HG03378 (cell line): ENCODE results near the gene WNT3A.

ENCODE experiments used
- ATAC-seq: cut with Tn5 transposase; IDR thresholded peaks from one replicate; pipeline ENCODE4 v1.9.1; 2021; ENCODE audit warnings: mild to moderate bottlenecking, moderate library complexity; ENCODE audit not compliant: unreplicated experiment

WNT3A gene

DNA sequence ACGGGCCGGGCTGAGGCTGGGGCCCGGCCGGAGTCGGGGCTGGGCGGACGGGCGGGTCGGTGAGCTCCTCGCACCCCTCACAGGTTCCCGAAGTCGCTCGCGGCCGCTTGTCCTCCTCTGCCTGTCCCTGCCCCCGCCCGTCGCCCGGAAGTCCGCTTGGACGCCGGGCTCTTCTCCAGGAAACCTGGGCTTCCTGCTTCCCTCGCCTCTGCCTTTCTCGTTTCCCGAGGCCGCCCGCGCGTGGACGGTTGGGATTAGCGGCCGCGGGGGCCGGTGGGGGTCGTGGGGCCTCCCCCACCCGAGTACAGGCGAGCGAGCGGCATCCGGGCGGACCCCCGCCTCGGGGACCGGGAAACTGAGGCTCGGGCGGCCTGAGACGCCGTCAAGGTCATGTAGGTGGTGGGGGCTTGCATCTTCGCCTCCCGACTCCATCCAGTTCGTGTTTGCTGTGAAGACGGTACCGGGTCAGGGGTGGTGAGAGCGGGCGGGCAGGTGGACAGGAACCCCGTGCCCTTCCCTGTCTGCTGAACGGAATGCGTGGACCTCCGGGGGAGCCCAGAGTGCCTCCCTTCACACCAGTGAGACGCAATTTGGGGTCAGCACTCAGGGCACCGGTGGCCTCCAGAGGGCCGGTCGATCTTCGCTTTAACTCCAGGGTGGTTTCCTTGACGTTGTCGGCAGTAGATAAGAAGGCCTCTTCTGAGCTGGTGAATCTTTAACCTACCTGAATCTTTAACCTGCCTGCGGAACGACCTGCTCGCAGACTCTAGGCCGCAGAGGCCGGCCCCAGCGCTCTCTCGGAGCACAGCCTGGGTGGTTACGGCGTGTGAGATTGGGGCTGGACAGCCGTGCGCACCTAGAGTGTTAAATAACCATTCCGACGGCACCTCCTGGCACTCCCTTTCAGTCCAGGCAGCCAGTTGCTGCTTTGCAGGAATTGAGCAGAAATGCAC is 76.4 kb downstream of the WNT3A start:
- ATAC-seq: no peak

GRCh38 chr1:228083871-228084278 is 77.1 kb downstream of the WNT3A start:
- no peak for ATAC-seq

- ATAC-seq: no peak
Measured at GRCh38 chr1:228084325-228084724, 77.5 kb downstream of the WNT3A start.

- ATAC-seq: no peak
Measured at GRCh38 chr1:228084797-228085196, 78.0 kb downstream of the WNT3A start.

DNA sequence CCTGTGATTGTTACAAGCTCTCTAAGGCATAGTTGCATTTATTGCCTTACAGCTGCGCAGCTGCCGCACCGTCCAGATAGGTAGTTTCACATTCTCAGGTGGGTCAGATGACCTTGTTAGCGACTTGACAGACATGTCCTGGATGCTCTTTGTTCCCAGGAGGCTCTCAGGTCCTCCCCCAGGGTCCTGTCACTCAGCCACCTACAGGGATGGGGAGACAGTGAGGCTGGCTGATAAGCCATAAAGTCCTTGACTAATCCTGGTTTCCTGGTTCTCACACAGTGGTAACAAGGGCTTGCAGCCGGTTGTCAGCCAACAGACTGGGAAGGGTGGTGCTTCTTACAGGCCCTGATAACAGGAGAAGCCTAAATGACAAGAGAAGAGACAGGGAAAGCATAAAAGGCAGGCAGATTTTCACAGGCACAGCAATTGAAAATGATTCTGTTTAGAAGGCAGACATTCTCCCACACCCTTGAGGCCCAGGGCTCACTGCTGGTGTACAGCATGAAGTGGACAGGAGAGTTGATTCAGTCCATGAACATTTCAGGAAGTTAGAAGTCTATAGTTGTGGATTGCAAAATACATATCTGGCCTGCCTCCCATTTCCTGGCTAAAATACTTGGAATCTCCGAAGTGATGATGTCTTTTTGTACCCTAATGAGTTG is 78.6 kb downstream of the WNT3A start:
- no peak for ATAC-seq

- ATAC-seq: no peak
Measured at GRCh38 chr1:228087771-228088251, 81.0 kb downstream of the WNT3A start.

DNA sequence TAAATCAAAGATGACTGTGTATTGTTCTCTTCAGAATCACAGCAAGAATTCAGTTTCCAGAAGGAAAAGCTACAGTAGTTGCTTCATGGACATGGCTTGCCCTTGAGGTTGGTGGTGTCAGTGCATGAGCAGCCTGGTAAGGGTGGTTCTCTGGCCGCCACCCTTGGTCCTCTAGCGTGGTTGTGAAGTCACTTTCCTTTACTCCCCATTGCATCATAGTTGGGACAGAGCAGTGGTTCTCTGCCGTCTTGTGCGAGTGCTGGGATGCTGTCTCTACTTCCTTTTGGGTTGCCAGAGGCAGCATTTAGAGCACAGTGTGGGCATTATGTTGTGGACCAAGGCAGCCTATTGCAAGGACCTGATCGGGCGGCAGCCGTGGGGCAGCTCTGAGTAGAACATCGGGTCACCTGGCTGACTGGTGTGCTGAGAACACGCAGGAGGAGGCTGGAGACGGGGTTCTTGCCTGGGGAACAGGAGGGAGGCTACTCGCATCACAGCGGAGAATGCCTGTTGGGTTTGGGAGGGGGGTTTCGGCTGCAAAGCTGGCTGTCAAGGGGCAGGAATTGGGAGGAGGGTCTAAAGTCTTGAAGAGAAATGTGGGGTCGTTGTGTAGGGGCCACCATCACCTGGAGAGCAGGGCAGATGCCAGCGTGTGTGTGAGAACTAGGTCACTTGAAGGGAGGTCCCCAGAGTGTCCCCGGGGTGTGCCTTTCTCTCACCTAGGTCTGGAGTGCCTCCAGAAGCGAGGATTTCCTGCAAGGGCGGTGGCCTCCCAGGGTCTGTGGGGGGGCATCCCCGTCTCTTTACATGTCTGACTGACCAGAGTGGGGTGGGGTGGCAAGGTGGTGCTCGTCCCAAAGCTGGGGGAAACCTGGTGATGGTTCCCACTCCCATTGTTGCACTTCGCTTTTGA is 82.0 kb downstream of the WNT3A start:
- no peak for ATAC-seq

GRCh38 chr1:228089519-228090380 is 83.0 kb downstream of the WNT3A start:
- ATAC-seq: no peak

GRCh38 chr1:228090613-228091081 is 83.8 kb downstream of the WNT3A start:
- no peak for ATAC-seq

DNA sequence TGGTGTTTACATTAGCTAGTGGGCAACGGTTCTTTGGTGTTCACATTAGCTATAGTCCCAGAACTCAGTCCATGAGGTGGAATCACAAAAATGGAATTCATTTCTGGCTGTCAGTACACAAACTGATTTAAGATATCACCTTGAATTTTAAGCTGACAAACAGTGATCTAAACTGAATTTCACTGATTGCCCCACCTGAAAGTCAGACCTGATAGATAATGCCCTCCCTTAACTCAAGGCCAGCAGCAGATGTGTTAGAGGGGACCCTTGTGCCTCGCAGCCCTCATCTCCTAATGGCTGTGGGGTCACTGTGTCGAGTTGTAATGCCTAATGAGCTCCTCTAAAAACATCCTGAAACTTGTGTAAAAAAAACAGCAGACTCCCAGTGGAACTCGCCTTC is 84.3 kb downstream of the WNT3A start:
- ATAC-seq: no peak

DNA sequence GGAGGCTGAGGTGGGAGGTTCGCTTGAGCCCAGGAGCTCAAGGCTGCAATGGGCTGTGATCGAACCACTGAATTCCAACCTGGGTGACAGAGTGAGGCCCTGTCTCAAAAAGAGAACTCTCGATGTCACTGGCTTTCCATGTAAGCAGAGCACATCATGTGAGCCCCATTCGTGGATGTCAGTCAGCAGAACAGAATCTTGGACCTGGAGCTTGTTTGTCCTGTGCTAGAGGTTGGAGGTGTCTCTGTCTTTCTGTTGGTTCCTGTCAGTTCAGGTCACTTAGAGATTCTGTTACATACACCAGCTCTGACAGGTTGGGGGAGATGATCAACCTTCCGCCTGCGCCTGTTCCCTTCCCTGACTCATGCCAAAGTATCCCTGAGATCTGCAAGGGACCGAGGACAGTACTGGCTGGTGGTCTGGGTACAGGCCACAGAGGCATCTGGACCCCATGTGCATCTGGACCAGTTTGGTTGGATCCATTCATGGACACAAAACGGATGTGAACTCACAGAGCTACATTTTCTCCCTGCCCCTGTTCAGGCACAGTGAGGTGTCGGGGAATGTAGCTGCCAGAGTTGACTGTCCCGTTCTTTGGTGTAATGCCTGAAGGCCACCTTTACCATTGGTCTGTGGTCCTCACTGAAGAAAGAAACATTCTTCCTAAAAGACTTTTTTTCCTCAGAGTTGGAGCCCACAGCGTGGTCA is 85.7 kb downstream of the WNT3A start:
- no peak for ATAC-seq

- ATAC-seq: no peak
Measured at GRCh38 chr1:228093050-228093906, 86.5 kb downstream of the WNT3A start.

DNA sequence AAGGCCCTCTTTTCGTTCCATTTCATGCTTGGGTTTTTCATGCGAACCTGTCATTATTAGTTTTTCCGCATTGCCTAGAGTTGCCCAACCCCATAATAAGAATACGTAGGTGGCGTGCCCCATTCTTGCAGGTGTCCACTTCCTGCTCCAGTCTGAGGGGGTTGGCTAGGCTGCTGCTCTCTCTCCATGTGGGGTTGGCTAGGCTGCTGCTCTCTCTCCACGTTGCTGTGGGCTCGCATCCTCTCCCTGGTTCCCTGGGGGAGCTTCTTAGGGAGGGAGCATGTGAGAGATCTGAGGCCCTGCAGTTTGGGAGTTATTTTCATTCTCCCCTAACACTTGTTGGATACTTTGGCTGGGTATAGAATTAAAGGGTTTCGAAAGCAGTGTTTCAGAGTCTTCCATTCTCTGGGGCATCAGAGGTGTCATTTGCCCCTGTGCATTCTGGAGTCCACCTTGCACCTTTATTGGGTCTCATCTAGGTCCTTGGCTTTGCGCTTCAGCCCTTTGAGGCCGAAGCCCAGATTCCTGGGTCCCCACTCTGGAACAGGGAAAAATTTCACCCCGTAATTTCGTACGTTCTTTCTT is 87.7 kb downstream of the WNT3A start:
- no peak for ATAC-seq

DNA sequence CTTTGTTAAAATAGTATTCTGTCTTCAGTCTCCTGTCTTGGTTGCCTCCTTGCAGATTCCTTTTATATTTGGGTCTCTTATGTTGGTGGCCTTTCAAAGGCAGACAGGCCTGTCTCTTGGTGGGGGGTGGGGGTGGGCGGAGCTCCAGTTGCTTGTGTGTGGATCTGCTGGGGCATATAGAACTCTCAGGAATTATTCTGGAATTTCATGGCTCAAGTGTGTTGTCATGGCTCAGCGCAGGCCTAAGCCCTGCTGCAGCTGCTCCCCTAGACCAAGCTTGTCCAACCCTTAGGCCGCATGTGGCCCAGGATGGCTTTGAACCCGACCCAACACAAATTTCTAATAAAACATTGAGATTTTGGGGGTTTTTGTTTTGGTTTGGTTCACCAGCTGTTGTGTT is 88.4 kb downstream of the WNT3A start:
- ATAC-seq: no peak

DNA sequence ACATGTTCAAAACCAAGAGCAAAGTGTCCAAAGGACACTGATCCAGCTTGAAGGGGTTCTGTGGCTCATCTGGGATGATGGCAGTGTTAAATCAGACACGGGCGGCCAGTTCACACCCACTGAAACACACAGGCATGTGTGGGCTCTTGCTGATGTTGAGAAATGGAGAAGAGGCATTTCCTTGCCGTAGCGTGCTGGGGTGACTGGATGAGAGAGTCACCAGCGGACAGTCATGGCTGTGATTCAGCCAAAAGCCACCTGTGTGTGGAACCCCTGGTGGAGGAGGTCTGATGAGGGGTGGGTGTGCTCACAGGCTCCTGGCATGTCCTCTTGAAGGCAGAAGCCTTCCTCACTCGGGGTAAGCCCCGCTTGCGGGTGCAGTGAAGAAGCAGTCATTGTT is 89.1 kb downstream of the WNT3A start:
- ATAC-seq: no peak

DNA sequence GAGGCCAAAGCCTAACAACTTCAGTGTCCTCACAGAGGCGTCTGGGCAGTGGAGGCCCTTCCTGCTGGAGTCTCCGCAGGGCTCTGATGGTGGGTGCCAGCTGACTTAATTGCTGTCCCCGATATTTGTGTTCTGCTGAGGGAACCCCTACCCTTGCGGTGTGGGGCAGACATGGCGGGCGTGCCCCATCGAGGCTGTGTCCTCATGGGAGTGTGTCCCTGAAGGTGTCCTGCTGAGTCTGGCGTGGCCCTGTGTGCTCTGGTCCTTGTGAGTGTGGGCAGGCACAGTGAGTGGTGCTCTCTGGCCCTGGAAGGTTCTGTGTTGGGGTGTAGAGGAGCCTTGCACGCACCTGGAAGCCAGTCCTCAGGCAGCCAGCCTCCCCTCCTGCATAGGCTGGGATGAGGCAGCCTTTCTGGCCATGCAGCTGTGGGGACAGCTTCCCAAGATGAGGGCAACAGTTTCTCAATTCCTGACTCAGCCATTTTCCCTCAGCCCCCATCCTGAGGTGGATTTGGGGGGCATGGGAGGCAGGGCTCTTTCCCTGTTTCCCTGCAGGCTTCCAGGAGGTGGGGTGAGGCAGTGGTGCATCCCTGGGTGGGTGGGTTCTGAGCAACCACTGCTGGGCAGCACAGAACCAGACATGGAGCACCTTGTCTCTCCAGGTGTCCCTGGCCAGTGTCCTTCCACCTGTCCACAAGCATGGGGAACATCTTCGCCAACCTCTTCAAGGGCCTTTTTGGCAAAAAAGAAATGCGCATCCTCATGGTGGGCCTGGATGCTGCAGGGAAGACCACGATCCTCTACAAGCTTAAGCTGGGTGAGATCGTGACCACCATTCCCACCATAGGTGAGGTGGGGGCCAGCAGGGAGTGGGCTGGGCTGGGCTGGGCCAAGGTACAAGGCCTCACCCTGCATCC is 89.9 kb downstream of the WNT3A start:
- no peak for ATAC-seq
